KMS-11 (cell line): ENCODE results near the gene CAPN9.

Experiments
- H2AFZ ChIP-seq: fragments of 200-600 bp; sonication (generic); 2 replicates; pipeline ENCODE4 v1.6.1; 2016; ENCODE audit warnings: antibody characterized with exemption, mixed run types, low read depth
- H3K27ac ChIP-seq: fragments of 200-600 bp; sonication (generic); 2 replicates; pipeline ENCODE4 v1.6.1; 2016; ENCODE audit warnings: mild to moderate bottlenecking, mixed run types
- H3K27me3 ChIP-seq: fragments of 200-600 bp; sonication (generic); 2 replicates; pipeline ENCODE4 v1.6.1; 2017; ENCODE audit warnings: mild to moderate bottlenecking, low read depth, mixed run types, moderate library complexity; ENCODE audit not compliant: insufficient read depth
- H3K36me3 ChIP-seq: fragments of 200-600 bp; sonication (generic); 2 replicates; pipeline ENCODE4 v1.6.1; 2017; ENCODE audit warnings: mild to moderate bottlenecking, mixed run types; ENCODE audit not compliant: insufficient read depth
- H3K4me1 ChIP-seq: fragments of 200-600 bp; sonication (generic); 2 replicates; pipeline ENCODE4 v1.6.1; 2016; ENCODE audit warnings: mild to moderate bottlenecking, low read depth, mixed run types; ENCODE audit not compliant: poor library complexity, severe bottlenecking
- H3K4me2 ChIP-seq: fragments of 200-600 bp; sonication (generic); 2 replicates; pipeline ENCODE4 v1.7.0; 2016; ENCODE audit warnings: mild to moderate bottlenecking, mixed run types
- H3K4me3 ChIP-seq: fragments of 200-600 bp; sonication (generic); IDR thresholded peaks from 2 replicates; pipeline ENCODE4 v1.6.1; 2017; ENCODE audit warnings: low read depth, low read length, mixed read lengths; ENCODE audit not compliant: insufficient read depth
- H3K79me2 ChIP-seq: fragments of 200-600 bp; sonication (generic); 2 replicates; pipeline ENCODE4 v1.6.1; 2016; ENCODE audit warnings: low read depth, mixed run types; ENCODE audit not compliant: insufficient read depth
- H3K9ac ChIP-seq: fragments of 200-600 bp; sonication (generic); 2 replicates; pipeline ENCODE4 v1.6.1; 2016; ENCODE audit warnings: mild to moderate bottlenecking, mixed run types
- H4K20me1 ChIP-seq: fragments of 200-600 bp; sonication (generic); 2 replicates; pipeline ENCODE4 v1.6.1; 2016; ENCODE audit warnings: mild to moderate bottlenecking, mixed run types; ENCODE audit not compliant: insufficient read depth
- CTCF ChIP-seq: fragments of 200-600 bp; sonication (generic); conservative IDR thresholded peaks from 2 replicates; pipeline ENCODE4 v1.6.1; 2017; ENCODE audit warnings: low read depth, mild to moderate bottlenecking, antibody characterized with exemption, low read length, moderate library complexity, mixed read lengths

The CAPN9 gene

GRCh38 chr1:230806552-230806951 lies 59.4 kb downstream of the CAPN9 start:
- Histone ChIP-seq H3K27ac (no peak overlapping the region), H3K9ac (no peak overlapping the region), H3K4me2 (no peak overlapping the region)

GRCh38 chr1:230807029-230807428 lies 59.8 kb downstream of the CAPN9 start:
- no peak overlapping the region for H3K27ac ChIP-seq
- H3K9ac ChIP-seq = no peak overlapping the region
- H3K4me1 ChIP-seq = no peaks in the 10 kb centered on the region
- TF ChIP-seq CTCF = no peak
- H3K4me3 ChIP-seq = no peak overlapping the region
- no peaks in the 10 kb centered on the region for H3K36me3 ChIP-seq
- no peaks in the 10 kb centered on the region for H4K20me1 ChIP-seq
- no peak overlapping the region for H3K4me2 ChIP-seq
- no peak overlapping the region for H2AFZ ChIP-seq
- no peaks in the 10 kb centered on the region for H3K79me2 ChIP-seq
- no peaks in the 10 kb centered on the region for H3K27me3 ChIP-seq

More at GRCh38 chr1:230806552-230806951, 59.4 kb downstream of the CAPN9 start:
- TF ChIP-seq CTCF = no peak
- no peak overlapping the region for H2AFZ ChIP-seq
- H3K4me1 ChIP-seq = no peaks in the 10 kb centered on the region
- no peaks in the 10 kb centered on the region for H3K36me3 ChIP-seq
- no peak overlapping the region for H3K4me3 ChIP-seq
- H4K20me1 ChIP-seq = no peaks in the 10 kb centered on the region
- no peaks in the 10 kb centered on the region for H3K27me3 ChIP-seq
- H3K79me2 ChIP-seq = no peaks in the 10 kb centered on the region

- Histone ChIP-seq H3K4me3 (no peak overlapping the region), H3K36me3 (no peaks in the 10 kb centered on the region), H3K4me1 (no peaks in the 10 kb centered on the region), H3K4me2 (no peak overlapping the region), H4K20me1 (no peaks in the 10 kb centered on the region), H3K27me3 (no peaks in the 10 kb centered on the region), H3K79me2 (no peaks in the 10 kb centered on the region), H3K9ac (no peak overlapping the region), H3K27ac (no peak overlapping the region), H2AFZ (no peak overlapping the region)
- TF ChIP-seq CTCF = no peak
Observed at GRCh38 chr1:230807561-230808280, 60.5 kb downstream of the CAPN9 start.

- H2AFZ ChIP-seq = no peak overlapping the region
- H4K20me1 ChIP-seq = no peaks in the 10 kb centered on the region
- no peak overlapping the region for H3K4me3 ChIP-seq
- no peaks in the 10 kb centered on the region for H3K36me3 ChIP-seq
- no peak overlapping the region for H3K9ac ChIP-seq
- no peak for TF ChIP-seq CTCF
- H3K27me3 ChIP-seq = no peaks in the 10 kb centered on the region
- H3K27ac ChIP-seq = no peak overlapping the region
- no peak overlapping the region for H3K4me2 ChIP-seq
- no peaks in the 10 kb centered on the region for H3K79me2 ChIP-seq
- no peaks in the 10 kb centered on the region for H3K4me1 ChIP-seq
Observed at GRCh38 chr1:230808281-230808872, 61.2 kb downstream of the CAPN9 start.
